Omental fat pad (tissue), 4 donors: ENCODE measurements around the gene ATAD1. TPM values are rescaled to one million over a fixed set of nuclear protein-coding genes. Genes with fewer than 3 reads are reported as not detected.

ENCODE experiments used
- ATAC-seq: fragments of 150-250 bp; one replicate; pipeline ENCODE4 v1.9.1; 2016; ENCODE audit warnings: mild to moderate bottlenecking, moderate library complexity; ENCODE audit not compliant: low FRiP score
- DNase-seq: peaks from one replicate; pipeline ENCODE4 v3.0.0-alpha.2; 2019; ENCODE audit warnings: low spot score
- CTCF ChIP-seq, 3 donors: fragments of 450-650 bp; IDR thresholded peaks; one replicate each; pipeline ENCODE4 v1.5.1; 2016 to 2017; ENCODE audit warnings: antibody characterized with exemption in 3 of 3, mild to moderate bottlenecking in 3 of 3, moderate library complexity in 2 of 3
- total RNA-seq, 4 donors: library from RNA; depleted of rRNA; stranded (reverse); fragments of >200 nt; gene quantifications; one replicate each; pipeline ENCODE4 v1.1.0, GENCODE V29; 2016

The ATAD1 gene
- total RNA-seq, 4 donors from 2014 or later, result 29.4 to 34.2 (median 31.5) TPM

DNA sequence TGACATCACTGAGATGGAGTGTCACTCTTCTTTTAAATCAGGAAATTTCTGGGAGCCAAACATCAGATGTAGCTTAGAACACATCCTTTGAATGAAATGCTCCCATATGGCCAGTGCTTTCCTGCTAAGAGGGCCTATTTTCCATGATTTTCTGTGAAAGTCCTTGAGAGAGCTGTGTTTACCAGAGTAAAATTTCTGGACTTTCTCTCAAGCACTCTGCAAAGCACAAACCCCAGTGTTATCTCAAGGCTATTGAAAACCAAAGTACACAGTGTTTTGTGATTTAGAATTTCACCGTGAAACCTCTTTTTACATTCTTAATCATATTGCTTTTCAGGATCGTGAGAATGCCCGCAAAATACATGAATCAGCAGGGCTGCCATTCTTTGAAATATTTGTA is 104.3 kb downstream of the ATAD1 start:
- DNase-seq (no peak), ATAC-seq (no peak)
- TF ChIP-seq CTCF (IDR thresholded peaks at IDR 0.05), result no peak

DNA sequence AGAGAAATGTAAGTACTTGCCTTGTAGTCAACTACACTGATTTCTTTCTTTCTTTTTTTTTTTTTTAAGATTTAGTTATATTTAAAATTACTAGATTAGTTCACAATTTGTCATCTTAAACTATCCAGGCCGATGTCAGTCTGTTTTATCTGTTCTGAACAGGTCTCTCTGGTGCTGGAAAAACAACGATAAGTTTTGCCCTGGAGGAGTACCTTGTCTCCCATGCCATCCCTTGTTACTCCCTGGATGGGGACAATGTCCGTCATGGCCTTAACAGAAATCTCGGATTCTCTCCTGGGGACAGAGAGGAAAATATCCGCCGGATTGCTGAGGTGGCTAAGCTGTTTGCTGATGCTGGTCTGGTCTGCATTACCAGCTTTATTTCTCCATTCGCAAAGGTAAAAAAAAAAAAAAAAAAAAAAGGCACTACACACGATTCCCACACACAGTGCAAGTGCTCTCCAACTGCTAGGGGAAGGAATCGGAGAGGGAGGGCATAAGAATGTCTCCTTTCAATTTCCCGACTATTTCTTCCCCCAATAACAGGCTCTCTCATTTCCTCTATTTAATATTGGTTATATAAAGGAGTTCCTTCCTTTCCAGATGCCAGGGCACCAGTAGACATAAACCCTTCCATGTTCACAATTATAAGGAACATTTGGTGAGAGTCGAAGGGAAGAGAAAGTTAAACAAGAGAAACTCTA is 105.0 kb downstream of the ATAD1 start:
- DNase-seq, result no peak
- no peak for TF ChIP-seq CTCF (IDR thresholded peaks at IDR 0.05)
- no peak for ATAC-seq

- ATAC-seq (no peak), DNase-seq (no peak)
These were observed 110.8 kb downstream of the ATAD1 start for GRCh38 chr10:87707254-87707653.

GRCh38 chr10:87706731-87707130 is 111.3 kb downstream of the ATAD1 start:
- no peak for ATAC-seq
- no peak for TF ChIP-seq CTCF (IDR thresholded peaks at IDR 0.05)
- no peak for DNase-seq

More at GRCh38 chr10:87707254-87707653, 110.8 kb downstream of the ATAD1 start:
- no peak for TF ChIP-seq CTCF (IDR thresholded peaks at IDR 0.05)

DNA sequence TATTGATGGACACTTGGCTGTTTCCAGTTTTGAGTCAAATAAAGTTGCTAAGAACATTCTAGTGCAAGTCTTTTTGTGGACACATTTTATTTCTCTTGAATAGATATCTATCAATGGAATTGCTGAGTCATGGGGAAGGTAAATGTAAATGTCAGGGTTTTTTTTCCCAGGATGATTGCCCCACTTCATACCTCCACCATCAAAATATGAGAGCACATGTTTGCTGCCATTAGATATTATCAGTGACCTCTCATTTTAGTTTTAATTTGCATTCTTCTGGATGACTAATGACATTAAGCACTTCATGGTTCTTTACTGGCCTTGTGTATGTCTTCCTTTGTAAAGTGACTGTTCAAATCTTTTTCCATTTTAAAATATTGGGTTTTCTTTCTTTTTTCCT is 112.7 kb downstream of the ATAD1 start:
- DNase-seq (no peak), ATAC-seq (no peak)
- no peak for TF ChIP-seq CTCF (IDR thresholded peaks at IDR 0.05)

- DNase-seq (no peak), ATAC-seq (no peak)
- no peak for TF ChIP-seq CTCF (IDR thresholded peaks at IDR 0.05)
These were observed 114.3 kb downstream of the ATAD1 start for GRCh38 chr10:87703771-87704170.

- TF ChIP-seq CTCF (IDR thresholded peaks at IDR 0.05), result no peak
- DNase-seq (no peak), ATAC-seq (no peak)
These were observed 115.1 kb downstream of the ATAD1 start for GRCh38 chr10:87702973-87703294.
